Neural cell (in vitro differentiated cells): ENCODE measurements around the gene KIF1B.

Experiments used
- CTCF ChIP-seq: fragments of 450-650 bp; IDR thresholded peaks from 2 replicates; pipeline ENCODE4 v1.5.1; 2014; ENCODE audit warnings: antibody characterized with exemption, mild to moderate bottlenecking, moderate library complexity; ENCODE audit not compliant: poor library complexity, severe bottlenecking
- EP300 ChIP-seq: fragments of 450-650 bp; conservative IDR thresholded peaks from 2 replicates; pipeline ENCODE4 v1.6.1; 2014; ENCODE audit warnings: antibody characterized with exemption, mild to moderate bottlenecking, moderate library complexity; ENCODE audit not compliant: poor library complexity, severe bottlenecking
- POLR2AphosphoS5 ChIP-seq: IDR thresholded peaks from 2 replicates; pipeline ENCODE4 v1.6.1; 2012
- RAD21 ChIP-seq: fragments of 450-650 bp; conservative IDR thresholded peaks from 2 replicates; pipeline ENCODE4 v1.6.1; 2014; ENCODE audit warnings: antibody characterized with exemption, mild to moderate bottlenecking, moderate library complexity
- SMC3 ChIP-seq: fragments of 450-650 bp; conservative IDR thresholded peaks from 2 replicates; pipeline ENCODE4 v1.6.1; 2014; ENCODE audit warnings: antibody characterized with exemption, mild to moderate bottlenecking, moderate library complexity; ENCODE audit not compliant: poor library complexity

- no peak for TF ChIP-seq CTCF
- TF ChIP-seq POLR2AphosphoS5 = no peak
- no peak for TF ChIP-seq RAD21
- TF ChIP-seq EP300 = no peak
- TF ChIP-seq SMC3 = no peak
These were observed 18.1 kb upstream of the KIF1B start for GRCh38 chr1:10192263-10192662.
